HG02623 (cell line): ENCODE results near the gene INPP5D.

Source experiments
- ATAC-seq: cut with Tn5 transposase; IDR thresholded peaks from one replicate; pipeline ENCODE4 v1.9.1; 2021; ENCODE audit warnings: moderate library complexity; ENCODE audit not compliant: unreplicated experiment

Gene INPP5D

GRCh38 chr2:233072838-233073237 lies 12.7 kb downstream of the INPP5D start:
- no peak for ATAC-seq

GRCh38 chr2:233074106-233074505 lies 14.0 kb downstream of the INPP5D start:
- ATAC-seq: no peak

- peak; percentile 28 for ATAC-seq
Measured at GRCh38 chr2:233075141-233075965, 15.2 kb downstream of the INPP5D start.

GRCh38 chr2:233075966-233076339 lies 15.8 kb downstream of the INPP5D start:
- ATAC-seq: peak; percentile 56

GRCh38 chr2:233076749-233077148 lies 16.6 kb downstream of the INPP5D start:
- ATAC-seq: no peak

- ATAC-seq: no peak
Measured at GRCh38 chr2:233079473-233079877, 19.3 kb downstream of the INPP5D start.

- no peak for ATAC-seq
Measured at GRCh38 chr2:233079953-233080835, 20.1 kb downstream of the INPP5D start.

GRCh38 chr2:233080836-233081229 lies 20.7 kb downstream of the INPP5D start:
- ATAC-seq: no peak

- ATAC-seq: no peak
Measured at GRCh38 chr2:233081232-233081730, 21.1 kb downstream of the INPP5D start.

- no peak for ATAC-seq
Measured at GRCh38 chr2:233081731-233082221, 21.6 kb downstream of the INPP5D start.

- ATAC-seq: peak; percentile 38
Measured at GRCh38 chr2:233082222-233082930, 22.2 kb downstream of the INPP5D start.

- no peak for ATAC-seq
Measured at GRCh38 chr2:233082931-233083755, 23.0 kb downstream of the INPP5D start.

- ATAC-seq: no peak
Measured at GRCh38 chr2:233083782-233084181, 23.6 kb downstream of the INPP5D start.

- ATAC-seq: no peak
Measured at GRCh38 chr2:233084488-233084887, 24.3 kb downstream of the INPP5D start.

GRCh38 chr2:233085037-233085838 lies 25.1 kb downstream of the INPP5D start:
- ATAC-seq: no peak

GRCh38 chr2:233085839-233086150 lies 25.7 kb downstream of the INPP5D start:
- no peak for ATAC-seq

GRCh38 chr2:233087713-233088112 lies 27.6 kb downstream of the INPP5D start:
- no peak for ATAC-seq

- ATAC-seq: no peak
Measured at GRCh38 chr2:233088972-233089345, 28.8 kb downstream of the INPP5D start.

- no peak for ATAC-seq
Measured at GRCh38 chr2:233089851-233090250, 29.7 kb downstream of the INPP5D start.
